ENCODE measurements around the gene SLC48A1.

Gene SLC48A1

GRCh38 chr12:47758834-47759690, 14.0 kb upstream of the SLC48A1 start, which contains the start of gene RAPGEF3:
TSS of gene RAPGEF3 (minus strand) at chr12:47758880. CDS start at chr12:47758556, 324 bp downstream.
- DNase-seq, result peak; percentile 79 to 83

GRCh38 chr12:47762850-47763465, 10.1 kb upstream of the SLC48A1 start:
- no peak for DNase-seq

GRCh38 chr12:47763481-47764346, 9.3 kb upstream of the SLC48A1 start:
- DNase-seq, result no peak

GRCh38 chr12:47766502-47767215, 6.4 kb upstream of the SLC48A1 start:
- no peak for DNase-seq

GRCh38 chr12:47767216-47767724, 5.8 kb upstream of the SLC48A1 start:
- DNase-seq, result peak; percentile 79 to 83

GRCh38 chr12:47768323-47768811, 4.7 kb upstream of the SLC48A1 start:
- no peak for DNase-seq

GRCh38 chr12:47769234-47770085, 3.6 kb upstream of the SLC48A1 start:
- DNase-seq, result no peak

GRCh38 chr12:47770086-47770726, 2.8 kb upstream of the SLC48A1 start:
- DNase-seq, result no peak

- no peak for DNase-seq
These were observed 1.7 kb upstream of the SLC48A1 start for GRCh38 chr12:47771304-47771703.

- no peak for DNase-seq
These were observed 861 bp upstream of the SLC48A1 start for GRCh38 chr12:47772094-47772660.

- DNase-seq, result no peak
These were observed 338 bp upstream of the SLC48A1 start for GRCh38 chr12:47772738-47773061.

- no peak for DNase-seq
These were observed 981 bp downstream of the SLC48A1 start for GRCh38 chr12:47773858-47774580.

GRCh38 chr12:47774663-47775062, 1.6 kb downstream of the SLC48A1 start:
- DNase-seq, result no peak

- no peak for DNase-seq
These were observed 2.3 kb downstream of the SLC48A1 start for GRCh38 chr12:47775100-47775911.

- no peak for DNase-seq
These were observed 3.6 kb downstream of the SLC48A1 start for GRCh38 chr12:47776471-47777143.

GRCh38 chr12:47777151-47777550, 4.1 kb downstream of the SLC48A1 start:
- DNase-seq, result no peak

GRCh38 chr12:47777741-47778558, 4.9 kb downstream of the SLC48A1 start:
- no peak for DNase-seq

Data from activated T-cell treated with anti-CD3 and anti-CD28 coated beads, Interleukin-2, amount 50 U/mL, for 48 hours (primary cell).